Measurements from ENCODE around the gene KRT39. TPM values are rescaled to one million over a fixed set of nuclear protein-coding genes. Genes with fewer than 3 reads are reported as not detected.
"Not testable (repeated sequence)": the region's sequence is repeated elsewhere in the genome, so short reads cannot be mapped to it uniquely, and the experiment has no call there.

Gene KRT39
- total RNA-seq (2014; rRNA removed; shearing (Covaris generic)) = not detected in 2 replicates
- polyA plus RNA-seq (2015; cell fraction: cytosol; rRNA removed) = not detected in 2 replicates
- polyA plus RNA-seq (2015; cell fraction: nucleus; rRNA removed) = not detected in 2 replicates

DNA sequence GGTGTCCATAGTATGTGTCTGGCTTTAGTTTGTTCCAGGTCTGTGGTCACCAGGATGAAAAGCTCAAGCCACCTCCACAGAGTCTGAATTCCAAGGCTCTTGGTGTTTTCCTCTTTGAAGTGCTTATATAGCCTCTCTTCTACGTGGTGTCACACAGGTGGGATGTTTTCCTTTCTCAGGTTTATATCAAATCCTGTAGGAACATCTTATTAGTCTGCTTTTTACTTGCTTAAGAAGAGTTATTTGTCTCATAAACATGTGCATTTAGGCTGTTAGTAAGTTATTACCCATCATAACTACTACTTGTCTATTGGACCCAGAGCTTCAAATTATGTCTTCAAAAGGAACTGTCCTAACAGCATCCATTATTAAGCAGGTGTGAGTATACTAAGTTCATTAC is at the start of gene KRT39:
TSS of gene KRT39 (minus strand) at position 101 of the 400 bp plus-strand sequence. CDS start at position 9, 92 bp downstream.
- DNase-seq (ENCODE audit: low read depth) = no peak

DNA sequence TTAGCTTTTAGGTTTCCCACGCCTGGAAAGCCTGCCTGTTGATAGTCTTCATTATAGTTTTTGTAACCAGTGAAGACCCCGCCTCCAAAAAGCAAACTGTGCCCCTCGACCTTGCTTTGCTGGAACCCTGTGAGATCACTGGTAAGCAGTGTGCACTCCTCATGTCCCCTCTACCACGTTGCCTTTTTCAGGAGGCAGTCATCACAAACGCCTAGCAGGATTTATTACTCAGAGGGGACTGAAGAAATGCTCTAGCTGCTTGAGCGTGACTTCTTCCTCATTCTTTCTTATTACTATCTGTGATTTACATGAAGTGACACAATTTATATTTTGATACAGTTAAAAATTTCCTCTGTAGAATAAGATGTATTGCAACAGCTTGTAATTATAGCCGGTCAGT is 48.7 kb upstream of the KRT39 start:
- DNase-seq (ENCODE audit: low read depth) = no peak

- DNase-seq (ENCODE audit: low read depth) = no peak
Observed at GRCh38 chr17:41013606-41014005, 46.9 kb upstream of the KRT39 start.

- DNase-seq (ENCODE audit: low read depth) = no peak
Observed at GRCh38 chr17:41013181-41013580, 46.4 kb upstream of the KRT39 start.

DNA sequence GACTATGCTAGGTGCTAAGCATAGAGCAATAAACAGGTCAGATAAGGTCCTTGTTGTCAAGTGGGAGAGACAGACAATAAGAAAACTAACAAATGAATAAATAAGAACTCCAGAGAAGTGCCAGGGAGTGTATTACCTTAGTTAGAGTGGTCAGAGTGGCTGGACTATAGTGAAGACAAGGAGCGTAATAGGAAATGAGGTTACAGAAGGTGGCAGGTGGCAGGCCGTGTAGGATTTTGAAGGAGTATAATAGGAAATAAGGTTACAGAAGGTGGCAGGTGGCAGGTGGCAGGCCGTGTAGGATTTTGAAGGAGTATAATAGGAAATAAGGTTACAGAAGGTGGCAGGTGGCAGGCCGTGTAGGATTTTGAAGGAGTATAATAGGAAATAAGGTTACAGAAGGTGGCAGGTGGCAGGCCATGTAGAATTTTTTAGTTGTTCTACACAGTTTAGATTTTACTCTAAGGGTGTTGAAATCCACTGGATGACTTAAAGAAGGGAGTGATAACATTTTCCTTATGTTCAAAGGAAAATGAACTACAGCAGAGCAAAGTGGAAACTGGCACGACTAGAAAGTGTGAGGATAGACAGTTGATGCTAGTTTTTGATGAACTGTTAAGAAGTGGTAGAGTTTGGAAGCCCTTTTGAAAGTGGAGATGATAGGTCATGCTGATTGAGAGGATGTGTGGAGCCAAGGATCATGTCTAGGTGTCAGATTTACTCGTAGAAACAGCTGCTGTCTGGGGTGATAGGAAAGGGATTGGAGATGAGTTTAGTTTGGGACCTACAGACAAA is 45.8 kb upstream of the KRT39 start:
- no peak for DNase-seq (ENCODE audit: low read depth)

GRCh38 chr17:41010441-41010840 is 43.7 kb upstream of the KRT39 start:
- DNase-seq (ENCODE audit: low read depth) = no peak

GRCh38 chr17:41009936-41010335 is 43.2 kb upstream of the KRT39 start:
- DNase-seq (ENCODE audit: low read depth) = no peak

DNA sequence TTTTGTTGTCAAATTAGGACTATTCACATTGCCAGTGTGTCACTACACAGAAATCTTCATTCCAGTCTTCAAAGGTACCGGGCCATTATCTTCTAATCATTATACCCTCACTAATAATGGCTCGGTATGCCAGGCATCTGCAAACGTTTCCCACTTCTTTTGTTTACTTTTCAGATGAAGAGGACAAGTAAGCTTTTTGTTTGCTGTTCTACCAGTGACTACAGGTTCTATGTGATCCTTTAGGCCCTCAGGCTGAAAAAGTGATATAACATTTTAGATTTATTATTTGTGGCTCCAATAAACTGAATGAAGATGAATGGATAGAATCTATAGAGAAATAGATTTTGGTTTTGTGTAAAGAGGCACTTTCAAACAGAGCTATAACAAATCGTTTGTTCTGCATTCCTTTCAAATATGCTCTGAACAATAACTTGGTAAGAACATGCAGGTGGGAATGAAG is 42.6 kb upstream of the KRT39 start:
- DNase-seq (ENCODE audit: low read depth) = no peak

DNA sequence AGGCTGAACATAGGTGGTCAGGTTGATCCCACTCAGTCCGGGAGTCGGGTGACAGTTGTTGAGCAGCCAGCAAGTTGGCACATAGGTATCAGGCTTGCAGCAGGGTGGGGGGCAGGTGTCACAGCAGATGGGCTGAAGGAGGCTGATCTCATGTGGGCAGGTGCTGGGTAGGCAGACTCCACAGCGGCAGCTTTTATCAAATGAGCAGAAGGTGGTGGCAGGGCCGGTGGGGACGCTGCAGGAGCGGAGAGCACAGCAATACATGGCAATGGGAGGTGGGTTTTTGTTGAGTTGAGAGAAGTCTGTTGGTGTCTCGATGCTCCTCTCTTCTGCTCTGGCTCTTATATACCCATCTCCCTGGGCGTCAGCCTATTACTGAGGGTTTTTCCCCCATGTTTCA is 42.1 kb upstream of the KRT39 start, which contains the start of gene KRTAP3-1:
TSS of gene KRTAP3-1 (minus strand) at position 318 of the 400 bp plus-strand sequence. CDS start at position 264, 54 bp downstream.
- no peak for DNase-seq (ENCODE audit: low read depth)

DNA sequence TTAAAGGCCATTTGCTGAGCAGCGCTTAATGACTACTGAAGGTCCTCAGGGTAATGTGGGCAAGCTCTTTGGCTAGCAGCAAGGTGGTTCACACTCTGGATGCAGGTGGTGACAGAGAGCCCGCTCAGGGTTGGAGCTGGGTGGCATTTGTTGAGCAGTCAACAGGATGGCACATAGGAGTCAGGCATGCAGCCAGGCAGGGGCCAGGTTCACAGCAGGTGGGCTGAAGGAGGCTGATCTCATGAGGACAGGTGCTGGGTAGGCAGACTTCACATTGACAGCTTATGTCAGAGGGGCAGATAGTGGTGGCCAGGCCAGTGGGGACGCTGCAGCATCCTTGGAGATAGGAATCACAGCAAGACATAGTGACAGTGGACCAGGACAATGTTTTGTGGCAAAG is 37.6 kb upstream of the KRT39 start:
- DNase-seq (ENCODE audit: low read depth) = no peak

DNA sequence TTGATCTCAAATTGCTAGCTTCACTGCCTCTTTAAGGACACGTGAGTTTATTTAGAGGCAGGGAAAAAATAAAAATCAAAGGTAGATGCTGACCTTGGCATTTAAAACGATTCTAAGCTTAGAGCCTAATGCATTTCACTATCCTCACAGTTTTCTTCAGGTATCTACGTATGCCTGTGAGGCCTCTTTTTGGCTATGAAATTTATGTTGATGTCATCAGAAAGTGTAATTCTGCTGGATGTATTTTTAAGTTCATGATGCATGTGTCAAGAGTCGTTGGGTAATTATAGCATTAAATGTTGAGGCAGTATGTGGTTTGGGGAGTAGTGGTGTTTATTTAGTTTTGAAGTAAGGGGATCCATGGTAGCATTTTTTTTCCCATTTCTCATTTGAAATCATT is 37.2 kb upstream of the KRT39 start:
- DNase-seq (ENCODE audit: low read depth) = no peak

GRCh38 chr17:41002814-41003213 is 36.1 kb upstream of the KRT39 start:
- DNase-seq (ENCODE audit: low read depth) = no peak

DNA sequence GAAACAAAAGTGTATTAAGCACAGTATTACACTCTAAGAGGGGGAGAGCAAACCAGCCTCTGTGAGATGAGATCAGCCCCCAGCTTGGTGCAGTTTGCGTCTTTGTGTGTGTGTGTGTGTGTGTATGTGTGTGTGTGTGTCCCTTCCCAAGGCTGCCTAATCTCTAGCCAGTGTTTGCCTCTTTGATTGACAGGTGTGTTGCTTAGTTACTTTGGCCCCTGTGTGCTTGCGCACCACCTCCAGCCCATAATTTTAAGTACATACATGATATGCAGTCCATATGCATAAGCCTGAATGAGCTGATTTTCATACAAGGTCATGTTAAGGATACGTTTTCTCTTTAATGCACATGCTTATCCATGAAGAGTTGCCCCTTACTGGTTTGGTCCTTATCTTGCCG is 35.0 kb upstream of the KRT39 start:
- DNase-seq (ENCODE audit: low read depth) = no peak

- not testable (repeated sequence) for DNase-seq (ENCODE audit: low read depth)
Observed at GRCh38 chr17:40999563-40999962, 32.8 kb upstream of the KRT39 start, which contains the start of gene KRTAP3-2. TSS of gene KRTAP3-2 (minus strand) at chr17:40999906. CDS start at chr17:40999853, 53 bp downstream.

DNA sequence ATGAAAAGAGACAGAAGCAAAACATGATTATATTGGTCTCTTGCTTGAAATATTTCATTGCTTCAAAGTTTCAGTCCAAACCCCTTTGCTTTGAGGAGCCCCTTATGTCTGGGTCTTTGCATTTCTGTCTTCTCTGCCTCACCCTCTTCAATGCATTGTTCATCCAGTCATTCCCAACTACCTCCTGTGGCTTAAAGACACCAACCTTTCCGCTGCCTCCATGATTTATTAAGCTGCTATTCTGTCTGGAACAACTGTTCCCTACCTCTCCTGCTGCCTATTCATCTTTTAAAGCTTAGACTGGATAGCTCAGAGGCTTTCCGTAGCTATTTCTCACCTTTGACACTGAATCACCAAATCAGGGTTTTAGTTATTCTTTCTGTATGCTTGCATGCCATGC is 30.6 kb upstream of the KRT39 start:
- DNase-seq (ENCODE audit: low read depth) = no peak

DNA sequence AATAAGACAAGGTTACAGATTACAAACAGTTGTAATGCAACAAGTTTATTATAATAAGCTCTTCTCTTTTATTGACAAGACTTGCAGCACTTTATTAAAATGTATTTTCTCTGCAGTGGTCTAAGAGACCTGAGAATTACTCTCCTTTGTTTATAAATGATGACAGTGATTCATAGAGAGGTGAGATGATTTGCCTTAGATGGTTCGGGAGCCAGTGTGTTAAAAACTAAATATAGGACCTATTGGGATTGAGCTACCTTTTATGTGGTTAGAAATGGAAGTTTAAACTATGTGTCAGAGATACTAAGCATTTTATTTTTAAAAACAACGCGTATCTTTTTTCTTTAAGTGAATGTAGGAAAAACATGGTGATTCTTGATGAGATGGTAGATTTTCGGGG is 30.1 kb upstream of the KRT39 start:
- no peak for DNase-seq (ENCODE audit: low read depth)

GRCh38 chr17:40995116-40995515 is 28.4 kb upstream of the KRT39 start:
- DNase-seq (ENCODE audit: low read depth) = no peak

- DNase-seq (ENCODE audit: low read depth) = no peak
Observed at GRCh38 chr17:40993839-40994238, 27.1 kb upstream of the KRT39 start, which contains the start of gene KRTAP3-3. TSS of gene KRTAP3-3 (minus strand) at chr17:40994164. CDS start at chr17:40994097, 67 bp downstream.

GRCh38 chr17:40993084-40993483 is 26.3 kb upstream of the KRT39 start:
- DNase-seq (ENCODE audit: low read depth) = no peak

GRCh38 chr17:40992666-40993065 is 25.9 kb upstream of the KRT39 start:
- no peak for DNase-seq (ENCODE audit: low read depth)

- DNase-seq (ENCODE audit: low read depth) = no peak
Observed at GRCh38 chr17:40986920-40987319, 20.2 kb upstream of the KRT39 start.

- no peak for DNase-seq (ENCODE audit: low read depth)
Observed at GRCh38 chr17:40984226-40984625, 17.5 kb upstream of the KRT39 start, which contains the start of gene KRT40. TSS of gene KRT40 (minus strand) at chr17:40984326. CDS start at chr17:40984273, 53 bp downstream.

DNA sequence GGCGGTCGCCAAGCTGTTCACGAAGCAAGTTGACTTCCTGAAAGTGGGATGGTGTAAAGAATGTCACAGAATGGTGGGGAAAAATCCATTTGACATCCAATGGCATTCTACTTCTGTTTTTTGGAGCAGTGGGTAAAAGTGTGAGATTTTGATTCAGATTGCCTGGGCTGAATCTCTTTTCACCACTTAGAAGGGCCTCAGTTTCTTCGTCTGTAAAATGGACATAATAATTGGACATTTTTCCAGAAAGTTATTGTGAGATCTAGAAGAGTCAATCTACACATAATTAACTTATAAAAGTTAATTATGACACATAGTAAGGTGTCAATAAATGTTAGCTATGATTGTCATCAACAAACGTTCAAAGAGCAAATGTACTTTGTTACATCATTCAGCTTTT is 14.4 kb upstream of the KRT39 start:
- no peak for DNase-seq (ENCODE audit: low read depth)

Measured in HT1080 (cell line).